Ovary (tissue), 9 donors: Measurements from ENCODE around the gene ETV3L. TPM values are rescaled to one million over a fixed set of nuclear protein-coding genes. Genes with fewer than 3 reads are reported as not detected.

ENCODE experiments used
- DNase-seq, 5 donors: peaks; one replicate each; pipeline ENCODE4 v3.0.0-alpha.2; 2019 to 2020
- H3K27ac ChIP-seq, 2 donors: fragments of 200-600 bp; one replicate each; pipeline versions ENCODE4 v1.5.1 to v1.8.0; 2019 to 2022
- H3K27me3 ChIP-seq: fragments of 200-600 bp; one replicate; pipeline ENCODE4 v1.8.0; 2022
- H3K36me3 ChIP-seq: fragments of 200-600 bp; sonication (generic); one replicate; pipeline ENCODE4 v1.5.1; 2019
- H3K4me1 ChIP-seq: one replicate; pipeline ENCODE4 v1.8.1; 2013; ENCODE audit warnings: mild to moderate bottlenecking, moderate library complexity; ENCODE audit not compliant: insufficient read depth
- H3K4me3 ChIP-seq: fragments of 200-600 bp; sonication (generic); one replicate; pipeline ENCODE4 v1.5.1; 2017
- H3K9me3 ChIP-seq, 2 donors: fragments of 200-600 bp in 1 of 2; sonication (generic) in 1 of 2; one replicate each; pipeline versions ENCODE4 v1.5.1 to v1.8.1; 2013 to 2019; ENCODE audit warnings: mild to moderate bottlenecking in 1 of 2, moderate library complexity in 1 of 2
- EP300 ChIP-seq: sonication (generic); formaldehyde crosslinking; IDR thresholded peaks from one replicate; pipeline ENCODE4 v1.6.1; 2017; ENCODE audit warnings: antibody characterized with exemption
- POLR2A ChIP-seq: fragments of 450-650 bp; IDR thresholded peaks from one replicate; pipeline ENCODE4 v1.6.1; 2017; ENCODE audit warnings: antibody characterized with exemption, mild to moderate bottlenecking, moderate library complexity
- WGBS, 3 donors: extraction: QIAGEN DNeasy Blood & Tissue Kit in 1 of 3; methylation state at CpG; one replicate each; pipeline versions ENCODE4 v1.1.5 to v1.1.7; 2013 to 2017; 5-methylcytosine and 5-hydroxymethylcytosine counted together
- intact Hi-C, 4 donors: fragments of 100-400 bp; cut with DNase I; formaldehyde crosslinking; loops; one replicate each; pipeline versions ENCODE4 v1.11.0 to v1.15.1; 2022 to 2023
- polyA plus RNA-seq, 2 donors: library from polyadenylated mRNA; stranded (reverse); fragments of 200-250 nt in 1 of 2; fragments of 350-450 nt in 1 of 2; fragmentation: Illumina TruSeq in 1 of 2; extraction: RNeasy Lipid Tissue Mini Kit (QIAGEN cat#74804) in 1 of 2; gene quantifications; one replicate each; pipeline ENCODE4 v1.2.3, GENCODE V29; 2013 to 2014
- total RNA-seq, 7 donors: library from RNA; depleted of rRNA in 2 of 7; stranded (reverse); fragments of >200 nt in 2 of 7; fragmentation: NEBNext Ultra II Directional in 3 of 7; extraction: Animal tissue kit (Norgen Biotek cat#: 25700) in 3 of 7; gene quantifications; one replicate each; pipeline versions ENCODE4 v1.1.0 to v1.2.4, GENCODE V29; 2016 to 2023
- TF ChIP-seq, protein P1 (sequence below), 3 donors: fragments of 450-650 bp in 2 of 3; fragments of 200-600 bp in 1 of 3; IDR thresholded peaks; one replicate each; pipeline versions ENCODE4 v1.5.1 to v1.8.0; 2016 to 2022; ENCODE audit warnings: antibody characterized with exemption in 3 of 3, mild to moderate bottlenecking in 1 of 3
- donor health status: DM: no; HTN: no; CAD: no; lungs with moderate emphysema.
- donor health status: DM: no; HTN: no; CAD: no.
- donor health status: Bipolar disorder and iron deficiency.
- donor health status: DM: yes; HTN: yes; CAD: no.
- donor health status: DM: no; HTN: no; CAD: no.
- donor health status: DM: yes; HTN: yes; CAD: no.

ETV3L gene
- total and polyA plus RNA-seq, 9 donors, result not detected

- Histone ChIP-seq H3K36me3 (no peaks in the 10 kb centered on the region), H3K27me3 (no peaks in the 10 kb centered on the region), H3K4me3 (no peak overlapping the region), H3K9me3 (no peaks in the 10 kb centered on the region), H3K27ac (peak overlapping the region in 1 of 2 donors; percentile 61), H3K4me1 (no peaks in the 10 kb centered on the region)
- 8 to 12% (median 8%) methylated on average over 8 of the region's 8 CpGs for WGBS, 3 donors
- DNase-seq, result peak; percentile 70 to 92 (median 87)
- TF ChIP-seq EP300, result no peak
- TF ChIP-seq POLR2A, result no peak
- TF ChIP-seq, protein P1, sequence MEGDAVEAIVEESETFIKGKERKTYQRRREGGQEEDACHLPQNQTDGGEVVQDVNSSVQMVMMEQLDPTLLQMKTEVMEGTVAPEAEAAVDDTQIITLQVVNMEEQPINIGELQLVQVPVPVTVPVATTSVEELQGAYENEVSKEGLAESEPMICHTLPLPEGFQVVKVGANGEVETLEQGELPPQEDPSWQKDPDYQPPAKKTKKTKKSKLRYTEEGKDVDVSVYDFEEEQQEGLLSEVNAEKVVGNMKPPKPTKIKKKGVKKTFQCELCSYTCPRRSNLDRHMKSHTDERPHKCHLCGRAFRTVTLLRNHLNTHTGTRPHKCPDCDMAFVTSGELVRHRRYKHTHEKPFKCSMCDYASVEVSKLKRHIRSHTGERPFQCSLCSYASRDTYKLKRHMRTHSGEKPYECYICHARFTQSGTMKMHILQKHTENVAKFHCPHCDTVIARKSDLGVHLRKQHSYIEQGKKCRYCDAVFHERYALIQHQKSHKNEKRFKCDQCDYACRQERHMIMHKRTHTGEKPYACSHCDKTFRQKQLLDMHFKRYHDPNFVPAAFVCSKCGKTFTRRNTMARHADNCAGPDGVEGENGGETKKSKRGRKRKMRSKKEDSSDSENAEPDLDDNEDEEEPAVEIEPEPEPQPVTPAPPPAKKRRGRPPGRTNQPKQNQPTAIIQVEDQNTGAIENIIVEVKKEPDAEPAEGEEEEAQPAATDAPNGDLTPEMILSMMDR (IDR thresholded peaks at IDR 0.05), result no peak
- intact Hi-C loops, result loop anchor here in 1 of 4 donors (10.0 kb wide), 1 partner anchor 402 kb away; no protein-coding TSS in a partner anchor
Measured at GRCh38 chr1:157092831-157093230, 6.8 kb downstream of the ETV3L start.

DNA sequence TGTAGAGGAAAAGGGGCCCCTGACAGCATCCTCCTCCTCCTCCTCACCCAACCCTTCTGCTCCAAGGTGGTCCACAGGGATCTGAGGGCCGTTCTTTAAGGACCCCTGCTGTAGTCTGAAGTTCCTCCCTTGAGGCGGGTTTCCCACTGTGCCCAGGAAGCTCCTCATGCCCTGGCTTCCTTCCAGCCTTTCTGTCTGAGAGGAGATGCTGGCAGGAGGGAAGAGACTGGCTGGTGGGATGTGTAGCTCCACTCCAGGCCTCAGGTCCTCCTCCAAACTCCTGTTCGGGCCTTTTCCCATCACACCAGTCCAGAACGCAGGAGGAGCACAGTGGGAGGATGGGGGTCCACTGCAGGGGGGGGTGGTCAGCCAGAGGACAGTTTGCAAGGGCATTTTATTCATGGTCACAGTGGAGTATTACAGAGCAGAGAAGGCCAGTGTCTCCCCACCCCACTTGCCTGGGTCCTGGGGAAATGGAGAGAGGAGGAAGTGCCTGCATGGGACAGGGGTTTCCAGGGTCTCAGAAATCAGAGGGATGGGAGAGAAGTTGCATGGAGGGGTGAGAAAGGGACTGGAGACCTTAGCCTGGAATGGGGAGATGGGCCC, 7.8 kb downstream of the ETV3L start:
- DNase-seq, result no peak
- intact Hi-C loops, result loop anchor here in 3 of 4 donors (2.0 to 10.0 kb wide), 3 partner anchors 63 to 403 kb away; no protein-coding TSS in a partner anchor

GRCh38 chr1:157091186-157091585, 8.4 kb downstream of the ETV3L start:
- no peak for DNase-seq
- TF ChIP-seq, protein P1 (IDR thresholded peaks at IDR 0.05), result no peak
- TF ChIP-seq EP300, result no peak
- TF ChIP-seq POLR2A, result no peak
- no peaks in the 10 kb centered on the region for H3K27me3 ChIP-seq
- WGBS, 3 donors, result 86 to 95% (median 93%) methylated on average over 4 of the region's 4 CpGs
- H3K36me3 ChIP-seq, result no peaks in the 10 kb centered on the region
- H3K27ac ChIP-seq, result no peak overlapping the region
- H3K4me1 ChIP-seq, result no peaks in the 10 kb centered on the region
- no peaks in the 10 kb centered on the region for H3K9me3 ChIP-seq
- intact Hi-C loops, result loop anchor here in 3 of 4 donors (2.0 to 10.0 kb wide), 3 partner anchors 64 to 404 kb away; no protein-coding TSS in a partner anchor
- H3K4me3 ChIP-seq, result no peak overlapping the region

More for the DNA sequence above, 7.8 kb downstream of the ETV3L start:
- H3K27me3 ChIP-seq, result no peaks in the 10 kb centered on the region
- no peaks in the 10 kb centered on the region for H3K4me1 ChIP-seq
- no peaks in the 10 kb centered on the region for H3K9me3 ChIP-seq
- no peak overlapping the region for H3K27ac ChIP-seq
- 78 to 88% (median 86%) methylated on average over 4 of the region's 4 CpGs for WGBS, 3 donors
- TF ChIP-seq POLR2A (no peak), EP300 (no peak)
- TF ChIP-seq, protein P1 (IDR thresholded peaks at IDR 0.05), result no peak
- H3K4me3 ChIP-seq, result no peak overlapping the region
- no peaks in the 10 kb centered on the region for H3K36me3 ChIP-seq

DNA sequence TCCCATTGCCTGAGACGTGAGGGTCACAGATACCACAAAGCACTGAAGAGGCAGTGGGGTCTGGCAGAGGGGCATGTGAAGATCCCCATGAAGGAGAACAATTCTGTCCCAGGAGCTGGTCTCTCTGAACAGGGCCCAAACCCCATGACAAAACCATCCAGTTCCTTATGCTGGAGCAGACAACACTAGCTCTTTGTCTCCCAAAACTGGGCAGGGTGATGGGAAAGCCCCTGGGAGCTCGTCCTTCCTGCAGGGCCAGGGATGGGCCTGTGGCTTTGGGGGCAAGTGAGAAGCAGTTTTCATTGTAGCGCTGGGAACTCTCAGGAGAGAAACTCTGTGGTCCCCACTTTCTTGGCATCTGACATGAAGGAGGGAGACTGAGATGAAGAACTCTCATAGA, 8.8 kb downstream of the ETV3L start:
- no peak for DNase-seq
- 60 to 71% (median 70%) methylated on average over 3 of the region's 3 CpGs for WGBS, 3 donors

More for the DNA sequence above, 8.8 kb downstream of the ETV3L start:
- intact Hi-C loops, result loop anchor here (1.0 to 10.0 kb wide), 4 partner anchors 64 to 404 kb away; no protein-coding TSS in a partner anchor
- no peaks in the 10 kb centered on the region for H3K36me3 ChIP-seq
- H3K4me3 ChIP-seq, result no peak overlapping the region
- H3K27ac ChIP-seq, result no peak overlapping the region
- no peaks in the 10 kb centered on the region for H3K9me3 ChIP-seq
- TF ChIP-seq EP300 (no peak), POLR2A (no peak)
- TF ChIP-seq, protein P1 (IDR thresholded peaks at IDR 0.05), result no peak
- H3K4me1 ChIP-seq, result no peaks in the 10 kb centered on the region
- H3K27me3 ChIP-seq, result no peaks in the 10 kb centered on the region
